ENCODE results near the gene MND1. TPM values are rescaled to one million over a fixed set of nuclear protein-coding genes. Genes with fewer than 3 reads are reported as not detected.

Gene MND1
- total RNA-seq, 3 donors from 2014 or later (not counting 1 experiment from before 2014, with no cell fraction given) = 0.33 TPM; not detected in 2

DNA sequence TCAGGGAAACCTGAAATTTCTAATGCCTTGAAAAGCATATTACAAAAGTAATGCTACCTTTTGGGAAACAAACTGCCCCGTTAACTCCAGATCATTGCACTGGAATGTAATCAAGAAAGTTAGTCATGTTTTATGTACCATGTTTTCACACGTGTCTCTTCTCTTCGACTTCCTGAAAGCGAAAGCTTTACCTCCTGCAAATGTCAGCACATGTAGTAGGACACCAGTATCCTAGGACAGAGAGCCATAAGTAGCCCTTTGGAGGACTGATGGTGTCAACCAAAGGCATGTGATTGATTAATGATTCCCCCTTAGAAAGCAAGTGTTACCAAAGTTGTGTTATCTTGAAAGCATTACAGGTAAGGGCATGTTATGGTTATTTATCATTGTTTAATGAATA lies 8.8 kb upstream of the MND1 start:
- H3K4me1 Mint-ChIP-seq = no peaks in the 10 kb centered on the region
- DNase-seq = no peak

DNA sequence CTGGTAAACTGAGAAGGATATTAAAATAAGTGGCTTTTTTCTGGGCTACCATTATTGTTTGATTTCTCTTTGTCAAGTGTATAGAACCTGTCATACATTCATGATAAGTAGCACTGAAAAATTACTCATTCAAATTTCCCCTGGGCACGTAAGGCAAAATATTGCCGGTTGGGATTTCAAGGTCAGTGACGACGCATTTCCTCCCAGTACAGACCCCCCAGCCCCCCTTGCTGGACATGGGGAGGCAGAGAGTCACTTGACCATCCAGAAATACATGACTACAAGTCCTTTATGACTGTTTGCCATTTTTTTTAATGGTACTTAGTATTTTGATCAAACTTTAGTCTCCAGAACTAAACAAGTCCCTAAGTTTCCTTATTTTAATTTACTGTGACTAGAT lies 6.8 kb upstream of the MND1 start:
- intact Hi-C loops (cut with micrococcal nuclease) = no loop called here
- Mint-ChIP-seq H3K36me3 (no peaks in the 10 kb centered on the region), H3K4me1 (no peaks in the 10 kb centered on the region), H3K4me3 (no peak overlapping the region), H3K27me3 (ENCODE audit: low read depth in 2 of 2) (peaks cover 0 to 11% of the 10 kb centered on the region in 2 donors), H3K27ac (no peak overlapping the region), H3K9me3 (no peaks in the 10 kb centered on the region)
- H3K36me3 ChIP-seq (ENCODE audit: control insufficient read depth, insufficient read depth, low read length) = no peaks in the 10 kb centered on the region
- no peaks in the 10 kb centered on the region for H3K27me3 ChIP-seq (ENCODE audit: control insufficient read depth, insufficient read depth, low read length)
- TF ChIP-seq, protein P1, sequence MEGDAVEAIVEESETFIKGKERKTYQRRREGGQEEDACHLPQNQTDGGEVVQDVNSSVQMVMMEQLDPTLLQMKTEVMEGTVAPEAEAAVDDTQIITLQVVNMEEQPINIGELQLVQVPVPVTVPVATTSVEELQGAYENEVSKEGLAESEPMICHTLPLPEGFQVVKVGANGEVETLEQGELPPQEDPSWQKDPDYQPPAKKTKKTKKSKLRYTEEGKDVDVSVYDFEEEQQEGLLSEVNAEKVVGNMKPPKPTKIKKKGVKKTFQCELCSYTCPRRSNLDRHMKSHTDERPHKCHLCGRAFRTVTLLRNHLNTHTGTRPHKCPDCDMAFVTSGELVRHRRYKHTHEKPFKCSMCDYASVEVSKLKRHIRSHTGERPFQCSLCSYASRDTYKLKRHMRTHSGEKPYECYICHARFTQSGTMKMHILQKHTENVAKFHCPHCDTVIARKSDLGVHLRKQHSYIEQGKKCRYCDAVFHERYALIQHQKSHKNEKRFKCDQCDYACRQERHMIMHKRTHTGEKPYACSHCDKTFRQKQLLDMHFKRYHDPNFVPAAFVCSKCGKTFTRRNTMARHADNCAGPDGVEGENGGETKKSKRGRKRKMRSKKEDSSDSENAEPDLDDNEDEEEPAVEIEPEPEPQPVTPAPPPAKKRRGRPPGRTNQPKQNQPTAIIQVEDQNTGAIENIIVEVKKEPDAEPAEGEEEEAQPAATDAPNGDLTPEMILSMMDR (IDR thresholded peaks at IDR 0.05) = no peak
- no peak overlapping the region for H3K27ac ChIP-seq (ENCODE audit: low read length)
- 93% methylated on average over 4 of the region's 4 CpGs for WGBS (ENCODE audit: insufficient coverage)
- H3K4me1 ChIP-seq (ENCODE audit: control insufficient read depth, insufficient read depth, low read length) = no peaks in the 10 kb centered on the region
- H3K9me3 ChIP-seq (ENCODE audit: control insufficient read depth, insufficient read depth, low read length) = no peaks in the 10 kb centered on the region
- ATAC-seq = no peak
- H3K4me3 ChIP-seq (ENCODE audit: low read length) = no peak overlapping the region
- no peak for DNase-seq

More for the DNA sequence above, 8.8 kb upstream of the MND1 start:
- ATAC-seq = no peak
- Mint-ChIP-seq H3K36me3 (no peaks in the 10 kb centered on the region), H3K27ac (no peak overlapping the region), H3K4me3 (no peak overlapping the region), H3K27me3 (ENCODE audit: low read depth in 2 of 2) (peaks cover 0 to 6% of the 10 kb centered on the region in 2 donors), H3K9me3 (no peaks in the 10 kb centered on the region)
- Histone ChIP-seq H3K27me3 (ENCODE audit: control insufficient read depth, insufficient read depth, low read length) (no peaks in the 10 kb centered on the region), H3K9me3 (ENCODE audit: control insufficient read depth, insufficient read depth, low read length) (no peaks in the 10 kb centered on the region), H3K27ac (ENCODE audit: low read length) (no peak overlapping the region), H3K4me3 (ENCODE audit: low read length) (no peak overlapping the region), H3K4me1 (ENCODE audit: control insufficient read depth, insufficient read depth, low read length) (no peaks in the 10 kb centered on the region), H3K36me3 (ENCODE audit: control insufficient read depth, insufficient read depth, low read length) (no peaks in the 10 kb centered on the region)
- WGBS (ENCODE audit: insufficient coverage) = 82% methylated on average over 4 of the region's 4 CpGs
- TF ChIP-seq, protein P1 (IDR thresholded peaks at IDR 0.05) = no peak
- intact Hi-C loops (cut with micrococcal nuclease) = no loop called here

DNA sequence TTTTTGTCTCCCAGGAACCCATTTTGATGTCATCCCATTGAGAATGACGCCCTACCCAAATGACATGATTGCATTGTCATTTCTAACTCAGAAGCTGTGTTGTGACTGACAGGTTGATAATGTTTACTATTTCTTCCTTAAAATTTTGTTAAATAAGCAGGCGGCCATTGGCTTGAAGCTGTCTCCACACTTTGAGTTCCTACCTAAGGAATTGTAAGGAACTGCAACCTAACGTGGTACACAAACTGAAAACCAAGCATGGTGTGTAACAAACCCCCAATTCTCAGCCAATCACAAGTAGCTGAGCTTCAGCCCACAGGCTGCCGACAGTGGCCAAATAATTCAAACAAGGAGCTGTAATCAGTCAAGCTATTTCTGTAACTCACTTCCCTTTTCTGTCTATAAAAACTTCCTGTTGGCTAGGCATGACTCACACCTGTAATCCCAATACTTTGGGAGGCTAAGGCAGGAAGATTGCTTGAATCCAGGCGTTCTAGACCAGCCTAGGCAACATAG lies 2.9 kb upstream of the MND1 start:
- Mint-ChIP-seq H3K9me3 (no peaks in the 10 kb centered on the region), H3K4me1 (peaks cover 8 to 10% of the 10 kb centered on the region in 2 donors), H3K27ac (no peak overlapping the region), H3K36me3 (no peaks in the 10 kb centered on the region), H3K27me3 (ENCODE audit: low read depth in 2 of 2) (peaks cover 0 to 13% of the 10 kb centered on the region in 2 donors), H3K4me3 (no peak overlapping the region)
- Histone ChIP-seq H3K4me1 (ENCODE audit: control insufficient read depth, insufficient read depth, low read length) (peaks cover 8% of the 10 kb centered on the region), H3K9me3 (ENCODE audit: control insufficient read depth, insufficient read depth, low read length) (no peaks in the 10 kb centered on the region), H3K27ac (ENCODE audit: low read length) (no peak overlapping the region), H3K4me3 (ENCODE audit: low read length) (no peak overlapping the region), H3K36me3 (ENCODE audit: control insufficient read depth, insufficient read depth, low read length) (no peaks in the 10 kb centered on the region), H3K27me3 (ENCODE audit: control insufficient read depth, insufficient read depth, low read length) (no peaks in the 10 kb centered on the region)
- DNase-seq (no peak), ATAC-seq (no peak)
- intact Hi-C loops (cut with micrococcal nuclease) = no loop called here
- TF ChIP-seq, protein P1 (IDR thresholded peaks at IDR 0.05) = no peak
- 18% methylated on average over 5 of the region's 5 CpGs for WGBS (ENCODE audit: insufficient coverage)

Measured in natural killer cell (primary cell).